ENCODE measurements around the gene ZNF593OS. TPM values are rescaled to one million over a fixed set of nuclear protein-coding genes. Genes with fewer than 3 reads are reported as not detected.

The ZNF593OS gene
- total and polyA plus RNA-seq, 8 donors: 1.0 to 3.2 (median 1.2) TPM; not detected in 2

- H3K36me3 ChIP-seq: no peaks in the 10 kb centered on the region
- DNase-seq (no peak), ATAC-seq (no peak)
- peaks cover 0 to 14% of the 10 kb centered on the region in 2 donors for H3K4me1 ChIP-seq
- TF ChIP-seq CTCF (IDR thresholded peaks at IDR 0.05): no peak
- no peaks in the 10 kb centered on the region for H3K9me3 ChIP-seq
- intact Hi-C loops (cut with DNase I): no loop called here
- peaks cover 0 to 7% of the 10 kb centered on the region in 2 donors for H3K27me3 ChIP-seq
- H3K27ac ChIP-seq: no peak overlapping the region
- H3K4me3 ChIP-seq: no peak overlapping the region
Measured at GRCh38 chr1:26200413-26200812, 28.8 kb upstream of the ZNF593OS start.

GRCh38 chr1:26197813-26198212 lies 26.2 kb upstream of the ZNF593OS start:
- ATAC-seq (no peak), DNase-seq (no peak)
- Histone ChIP-seq H3K27ac (no peak overlapping the region), H3K27me3 (no peaks in the 10 kb centered on the region), H3K9me3 (no peaks in the 10 kb centered on the region), H3K4me1 (peaks cover 0 to 14% of the 10 kb centered on the region in 2 donors), H3K36me3 (no peaks in the 10 kb centered on the region), H3K4me3 (no peak overlapping the region)
- no peak for TF ChIP-seq CTCF (IDR thresholded peaks at IDR 0.05)
- intact Hi-C loops (cut with DNase I): no loop called here

- Histone ChIP-seq H3K36me3 (no peaks in the 10 kb centered on the region), H3K27me3 (no peaks in the 10 kb centered on the region), H3K4me1 (peaks cover 0 to 14% of the 10 kb centered on the region in 2 donors), H3K9me3 (no peaks in the 10 kb centered on the region), H3K27ac (no peak overlapping the region), H3K4me3 (no peak overlapping the region)
- intact Hi-C loops (cut with DNase I): no loop called here
- DNase-seq (no peak), ATAC-seq (no peak)
- no peak for TF ChIP-seq CTCF (IDR thresholded peaks at IDR 0.05)
Measured at GRCh38 chr1:26197301-26197700, 25.7 kb upstream of the ZNF593OS start.

GRCh38 chr1:26195805-26196204 lies 24.2 kb upstream of the ZNF593OS start:
- TF ChIP-seq CTCF (IDR thresholded peaks at IDR 0.05): no peak
- DNase-seq (no peak), ATAC-seq (no peak)
- intact Hi-C loops (cut with DNase I): no loop called here
- H3K4me1 ChIP-seq: peaks cover 0 to under 1% of the 10 kb centered on the region in 2 donors
- no peak overlapping the region for H3K27ac ChIP-seq
- no peaks in the 10 kb centered on the region for H3K9me3 ChIP-seq
- no peak overlapping the region for H3K4me3 ChIP-seq
- no peaks in the 10 kb centered on the region for H3K36me3 ChIP-seq
- H3K27me3 ChIP-seq: no peaks in the 10 kb centered on the region

GRCh38 chr1:26191739-26192138 lies 20.1 kb upstream of the ZNF593OS start:
- H3K27me3 ChIP-seq: no peaks in the 10 kb centered on the region
- no peaks in the 10 kb centered on the region for H3K9me3 ChIP-seq
- intact Hi-C loops (cut with DNase I): no loop called here
- H3K27ac ChIP-seq: no peak overlapping the region
- ATAC-seq (no peak), DNase-seq (no peak)
- H3K4me3 ChIP-seq: no peak overlapping the region
- TF ChIP-seq CTCF (IDR thresholded peaks at IDR 0.05): no peak
- peaks cover 0 to 11% of the 10 kb centered on the region in 2 donors for H3K36me3 ChIP-seq
- H3K4me1 ChIP-seq: no peaks in the 10 kb centered on the region
